Measurements from ENCODE around the gene RAD51AP2. TPM values are rescaled to one million over a fixed set of nuclear protein-coding genes. Genes with fewer than 3 reads are reported as not detected.

Gene RAD51AP2
- total and polyA plus RNA-seq, 2 of the 13 experiments (the other 11 are each of a cell fraction or from before 2014, with no cell fraction given) = 0.11 to 0.12 TPM

DNA sequence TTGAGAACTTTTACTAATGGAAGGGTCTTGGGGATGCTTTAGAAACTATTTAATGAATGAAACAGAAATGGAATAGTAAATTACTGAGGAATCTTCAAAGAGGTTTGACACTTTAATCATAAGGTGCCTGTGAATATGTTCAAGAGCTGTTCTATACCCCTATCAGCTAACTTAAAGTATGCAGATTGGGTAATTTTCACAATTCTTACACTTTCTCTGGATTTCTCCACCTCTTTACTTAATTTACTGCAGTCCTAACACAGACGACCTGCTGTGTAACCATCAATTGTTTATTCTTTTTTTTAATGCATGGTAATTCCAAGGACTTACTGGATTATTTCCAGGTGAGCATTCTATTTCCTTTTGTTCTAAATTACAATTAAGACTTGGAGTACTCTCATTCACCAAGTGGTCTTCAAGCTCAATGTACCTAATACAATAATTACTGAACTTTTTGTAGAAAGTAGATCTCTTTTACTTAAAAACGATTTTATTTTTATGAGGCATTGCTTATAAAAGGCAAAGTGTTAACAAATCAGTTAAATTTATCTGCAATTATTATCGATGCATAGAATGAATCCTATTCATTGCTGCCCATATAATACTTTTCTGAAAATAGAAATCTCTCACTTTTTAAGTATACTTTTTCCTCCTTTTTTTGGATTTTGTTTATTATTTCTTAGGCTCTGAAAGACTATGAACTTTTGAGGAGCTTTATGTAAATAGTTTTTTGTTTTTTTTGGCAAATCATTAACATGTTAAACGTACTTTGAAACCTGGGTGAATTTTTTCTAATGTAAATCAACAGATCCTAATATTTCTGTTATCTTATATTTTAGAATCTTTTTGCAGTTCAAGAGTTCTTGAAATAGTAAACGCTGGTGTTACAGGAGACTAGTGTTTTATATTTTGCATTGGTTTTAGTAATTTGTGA is 27.7 kb upstream of the RAD51AP2 start (continued):
- TF ChIP-seq ZNF207 (IDR thresholded peaks at IDR 0.05; ENCODE audit: borderline replicate concordance) = no peak
- TF ChIP-seq MXI1 (IDR thresholded peaks at IDR 0.05; ENCODE audit: borderline replicate concordance, low read depth, low read length) = no peak
- no peak for TF ChIP-seq NONO (IDR thresholded peaks at IDR 0.05)
- TF ChIP-seq NONO (CRISPR knock-in tag; conservative IDR thresholded peaks at IDR 0.05) = no peak
- no peak for TF ChIP-seq TBX2 (CRISPR knock-in tag; IDR thresholded peaks at IDR 0.05; ENCODE audit: borderline replicate concordance)
- no peak for TF ChIP-seq TCF7L2 (IDR thresholded peaks at IDR 0.05; ENCODE audit: low read depth, low read length)
- TF ChIP-seq, protein P1, sequence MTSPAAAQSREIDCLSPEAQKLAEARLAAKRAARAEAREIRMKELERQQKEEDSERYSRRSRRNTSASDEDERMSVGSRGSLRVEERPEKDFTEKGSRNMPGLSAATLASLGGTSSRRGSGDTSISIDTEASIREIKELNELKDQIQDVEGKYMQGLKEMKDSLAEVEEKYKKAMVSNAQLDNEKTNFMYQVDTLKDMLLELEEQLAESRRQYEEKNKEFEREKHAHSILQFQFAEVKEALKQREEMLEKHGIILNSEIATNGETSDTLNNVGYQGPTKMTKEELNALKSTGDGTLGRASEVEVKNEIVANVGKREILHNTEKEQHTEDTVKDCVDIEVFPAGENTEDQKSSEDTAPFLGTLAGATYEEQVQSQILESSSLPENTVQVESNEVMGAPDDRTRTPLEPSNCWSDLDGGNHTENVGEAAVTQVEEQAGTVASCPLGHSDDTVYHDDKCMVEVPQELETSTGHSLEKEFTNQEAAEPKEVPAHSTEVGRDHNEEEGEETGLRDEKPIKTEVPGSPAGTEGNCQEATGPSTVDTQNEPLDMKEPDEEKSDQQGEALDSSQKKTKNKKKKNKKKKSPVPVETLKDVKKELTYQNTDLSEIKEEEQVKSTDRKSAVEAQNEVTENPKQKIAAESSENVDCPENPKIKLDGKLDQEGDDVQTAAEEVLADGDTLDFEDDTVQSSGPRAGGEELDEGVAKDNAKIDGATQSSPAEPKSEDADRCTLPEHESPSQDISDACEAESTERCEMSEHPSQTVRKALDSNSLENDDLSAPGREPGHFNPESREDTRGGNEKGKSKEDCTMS (CRISPR knock-in tag; conservative IDR thresholded peaks at IDR 0.05) = no peak
- TF ChIP-seq, protein P2, sequence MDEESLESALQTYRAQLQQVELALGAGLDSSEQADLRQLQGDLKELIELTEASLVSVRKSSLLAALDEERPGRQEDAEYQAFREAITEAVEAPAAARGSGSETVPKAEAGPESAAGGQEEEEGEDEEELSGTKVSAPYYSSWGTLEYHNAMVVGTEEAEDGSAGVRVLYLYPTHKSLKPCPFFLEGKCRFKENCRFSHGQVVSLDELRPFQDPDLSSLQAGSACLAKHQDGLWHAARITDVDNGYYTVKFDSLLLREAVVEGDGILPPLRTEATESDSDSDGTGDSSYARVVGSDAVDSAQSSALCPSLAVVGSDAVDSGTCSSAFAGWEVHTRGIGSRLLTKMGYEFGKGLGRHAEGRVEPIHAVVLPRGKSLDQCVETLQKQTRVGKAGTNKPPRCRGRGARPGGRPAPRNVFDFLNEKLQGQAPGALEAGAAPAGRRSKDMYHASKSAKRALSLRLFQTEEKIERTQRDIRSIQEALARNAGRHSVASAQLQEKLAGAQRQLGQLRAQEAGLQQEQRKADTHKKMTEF (CRISPR knock-in tag; IDR thresholded peaks at IDR 0.05) = no peak
- TF ChIP-seq ZNF367 (CRISPR knock-in tag; IDR thresholded peaks at IDR 0.05; ENCODE audit: borderline replicate concordance) = no peak
- TF ChIP-seq, protein P3, sequence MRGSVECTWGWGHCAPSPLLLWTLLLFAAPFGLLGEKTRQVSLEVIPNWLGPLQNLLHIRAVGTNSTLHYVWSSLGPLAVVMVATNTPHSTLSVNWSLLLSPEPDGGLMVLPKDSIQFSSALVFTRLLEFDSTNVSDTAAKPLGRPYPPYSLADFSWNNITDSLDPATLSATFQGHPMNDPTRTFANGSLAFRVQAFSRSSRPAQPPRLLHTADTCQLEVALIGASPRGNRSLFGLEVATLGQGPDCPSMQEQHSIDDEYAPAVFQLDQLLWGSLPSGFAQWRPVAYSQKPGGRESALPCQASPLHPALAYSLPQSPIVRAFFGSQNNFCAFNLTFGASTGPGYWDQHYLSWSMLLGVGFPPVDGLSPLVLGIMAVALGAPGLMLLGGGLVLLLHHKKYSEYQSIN (CRISPR knock-in tag; IDR thresholded peaks at IDR 0.05; ENCODE audit: borderline replicate concordance) = no peak
- TF ChIP-seq ATF7 (IDR thresholded peaks at IDR 0.05) = no peak
- no peak for TF ChIP-seq ATF7 (CRISPR knock-in tag; IDR thresholded peaks at IDR 0.05)
- 0 out of 2 replicates have a peak, but pooled peaks have one; percentile 18 for TF ChIP-seq ATF1 (CRISPR knock-in tag; IDR thresholded peaks at IDR 0.05)
- TF ChIP-seq, protein P4, sequence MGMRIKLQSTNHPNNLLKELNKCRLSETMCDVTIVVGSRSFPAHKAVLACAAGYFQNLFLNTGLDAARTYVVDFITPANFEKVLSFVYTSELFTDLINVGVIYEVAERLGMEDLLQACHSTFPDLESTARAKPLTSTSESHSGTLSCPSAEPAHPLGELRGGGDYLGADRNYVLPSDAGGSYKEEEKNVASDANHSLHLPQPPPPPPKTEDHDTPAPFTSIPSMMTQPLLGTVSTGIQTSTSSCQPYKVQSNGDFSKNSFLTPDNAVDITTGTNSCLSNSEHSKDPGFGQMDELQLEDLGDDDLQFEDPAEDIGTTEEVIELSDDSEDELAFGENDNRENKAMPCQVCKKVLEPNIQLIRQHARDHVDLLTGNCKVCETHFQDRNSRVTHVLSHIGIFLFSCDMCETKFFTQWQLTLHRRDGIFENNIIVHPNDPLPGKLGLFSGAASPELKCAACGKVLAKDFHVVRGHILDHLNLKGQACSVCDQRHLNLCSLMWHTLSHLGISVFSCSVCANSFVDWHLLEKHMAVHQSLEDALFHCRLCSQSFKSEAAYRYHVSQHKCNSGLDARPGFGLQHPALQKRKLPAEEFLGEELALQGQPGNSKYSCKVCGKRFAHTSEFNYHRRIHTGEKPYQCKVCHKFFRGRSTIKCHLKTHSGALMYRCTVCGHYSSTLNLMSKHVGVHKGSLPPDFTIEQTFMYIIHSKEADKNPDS (CRISPR knock-in tag; IDR thresholded peaks at IDR 0.05) = no peak
- TF ChIP-seq, protein P5, sequence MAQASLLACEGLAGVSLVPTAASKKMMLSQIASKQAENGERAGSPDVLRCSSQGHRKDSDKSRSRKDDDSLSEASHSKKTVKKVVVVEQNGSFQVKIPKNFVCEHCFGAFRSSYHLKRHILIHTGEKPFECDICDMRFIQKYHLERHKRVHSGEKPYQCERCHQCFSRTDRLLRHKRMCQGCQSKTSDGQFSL (CRISPR knock-in tag; IDR thresholded peaks at IDR 0.05) = no peak
- no peak for TF ChIP-seq FOXC1 (CRISPR knock-in tag; IDR thresholded peaks at IDR 0.05; ENCODE audit: borderline replicate concordance)
- TF ChIP-seq CREM (IDR thresholded peaks at IDR 0.05) = peak; percentile 69; the same call in 1 of the 2 replicates
- no peak for TF ChIP-seq CREM (CRISPR knock-in tag; IDR thresholded peaks at IDR 0.05)
- TF ChIP-seq HNRNPL (IDR thresholded peaks at IDR 0.05; ENCODE audit: low read depth, low read length) = no peak
- TF ChIP-seq FOXA1 (IDR thresholded peaks at IDR 0.05) = peak; percentile 65; the same call in 1 of the 2 replicates
- no peak for TF ChIP-seq FOXA1 (CRISPR knock-in tag; IDR thresholded peaks at IDR 0.05)
- TF ChIP-seq, protein P6, sequence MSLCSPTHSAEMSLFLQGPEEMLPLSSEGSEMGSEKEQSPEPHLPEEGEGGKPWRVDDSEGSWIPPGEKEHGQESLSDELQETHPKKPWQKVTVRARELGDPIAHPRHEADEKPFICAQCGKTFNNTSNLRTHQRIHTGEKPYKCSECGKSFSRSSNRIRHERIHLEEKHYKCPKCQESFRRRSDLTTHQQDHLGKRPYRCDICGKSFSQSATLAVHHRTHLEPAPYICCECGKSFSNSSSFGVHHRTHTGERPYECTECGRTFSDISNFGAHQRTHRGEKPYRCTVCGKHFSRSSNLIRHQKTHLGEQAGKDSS (CRISPR knock-in tag; IDR thresholded peaks at IDR 0.05; ENCODE audit: borderline replicate concordance, low read depth) = no peak

Measured in HepG2 (cell line).